HG03108 (cell line): ENCODE data around the gene FARS2.

Source experiments
- ATAC-seq: cut with Tn5 transposase; IDR thresholded peaks from one replicate; pipeline ENCODE4 v1.9.1; 2021; ENCODE audit warnings: moderate library complexity; ENCODE audit not compliant: unreplicated experiment

Gene FARS2

GRCh38 chr6:5248302-5249098, 12.8 kb upstream of the FARS2 start:
- no peak for ATAC-seq

- no peak for ATAC-seq
Measured at GRCh38 chr6:5249451-5250122, 11.7 kb upstream of the FARS2 start.

- ATAC-seq: no peak
Measured at GRCh38 chr6:5250451-5250850, 10.9 kb upstream of the FARS2 start.

- ATAC-seq: no peak
Measured at GRCh38 chr6:5250911-5251310, 10.4 kb upstream of the FARS2 start.

GRCh38 chr6:5256952-5257351, 4.4 kb upstream of the FARS2 start:
- ATAC-seq: no peak

- no peak for ATAC-seq
Measured at GRCh38 chr6:5257400-5257799, 3.9 kb upstream of the FARS2 start.

GRCh38 chr6:5259428-5259827, 1.9 kb upstream of the FARS2 start:
- no peak for ATAC-seq

GRCh38 chr6:5260111-5260620, 1.1 kb upstream of the FARS2 start:
- peak; percentile 57 for ATAC-seq

- ATAC-seq: no peak
Measured at GRCh38 chr6:5261545-5262109, 314 bp downstream of the FARS2 start.

GRCh38 chr6:5266423-5266822, 5.1 kb downstream of the FARS2 start:
- ATAC-seq: no peak

- no peak for ATAC-seq
Measured at GRCh38 chr6:5270093-5270680, 8.9 kb downstream of the FARS2 start.

GRCh38 chr6:5271926-5272325, 10.6 kb downstream of the FARS2 start:
- no peak for ATAC-seq

- ATAC-seq: no peak
Measured at GRCh38 chr6:5274231-5274630, 12.9 kb downstream of the FARS2 start.

GRCh38 chr6:5275497-5275896, 14.2 kb downstream of the FARS2 start:
- ATAC-seq: no peak

GRCh38 chr6:5276581-5276980, 15.3 kb downstream of the FARS2 start:
- no peak for ATAC-seq

GRCh38 chr6:5277589-5277988, 16.3 kb downstream of the FARS2 start:
- ATAC-seq: no peak

- peak; percentile 67 for ATAC-seq
Measured at GRCh38 chr6:5278047-5278446, 16.7 kb downstream of the FARS2 start.

GRCh38 chr6:5278565-5279120, 17.3 kb downstream of the FARS2 start:
- ATAC-seq: no peak

GRCh38 chr6:5279891-5280338, 18.6 kb downstream of the FARS2 start:
- no peak for ATAC-seq

GRCh38 chr6:5280920-5281319, 19.6 kb downstream of the FARS2 start:
- no peak for ATAC-seq

- no peak for ATAC-seq
Measured at GRCh38 chr6:5282191-5282623, 20.9 kb downstream of the FARS2 start.
